GM19239 (cell line): ENCODE measurements around the gene SCARB2.

ENCODE experiments used
- DNase-seq: peaks from one replicate; pipeline ENCODE4 v3.0.0; 2011; ENCODE audit warnings: low spot score; ENCODE audit not compliant: insufficient read length
- FAIRE-seq: peaks from 2 replicates; lab custom pipeline; 2011; peaks lifted over from hg19 to GRCh38; lab: Jason Lieb, UNC

Gene SCARB2

GRCh38 chr4:76166480-76166879 is 47.1 kb downstream of the SCARB2 start:
- FAIRE-seq (no peak), DNase-seq (no peak)

- FAIRE-seq (no peak), DNase-seq (no peak)
Observed at GRCh38 chr4:76160355-76160754, 53.3 kb downstream of the SCARB2 start.

- FAIRE-seq (no peak), DNase-seq (no peak)
Observed at GRCh38 chr4:76156635-76157034, 57.0 kb downstream of the SCARB2 start.

GRCh38 chr4:76155979-76156378 is 57.6 kb downstream of the SCARB2 start:
- no peak for DNase-seq
- no peak for FAIRE-seq

- DNase-seq (no peak), FAIRE-seq (no peak)
Observed at GRCh38 chr4:76153356-76153755, 60.3 kb downstream of the SCARB2 start.

GRCh38 chr4:76148142-76148865 is 65.3 kb downstream of the SCARB2 start, which contains the start of gene NUP54:
Gene NUP54 (minus strand): TSS chr4:76148397. CDS start chr4:76148374, 23 bp downstream.
- peak; percentile 99 for FAIRE-seq
- DNase-seq: peak; percentile 87

GRCh38 chr4:76147454-76148141 is 66.0 kb downstream of the SCARB2 start:
- DNase-seq: peak; percentile 18
- peak; percentile 80 for FAIRE-seq

GRCh38 chr4:76144546-76144945 is 69.1 kb downstream of the SCARB2 start:
- DNase-seq (no peak), FAIRE-seq (no peak)

GRCh38 chr4:76141241-76141640 is 72.4 kb downstream of the SCARB2 start:
- DNase-seq (no peak), FAIRE-seq (no peak)

- FAIRE-seq (no peak), DNase-seq (no peak)
Observed at GRCh38 chr4:76127754-76128153, 85.9 kb downstream of the SCARB2 start.

- FAIRE-seq (no peak), DNase-seq (no peak)
Observed at GRCh38 chr4:76125816-76126215, 87.8 kb downstream of the SCARB2 start.

GRCh38 chr4:76120199-76120598 is 93.4 kb downstream of the SCARB2 start:
- FAIRE-seq (no peak), DNase-seq (no peak)

- FAIRE-seq: no peak
- no peak for DNase-seq
Observed at GRCh38 chr4:76117536-76117935, 96.1 kb downstream of the SCARB2 start.

- FAIRE-seq: no peak
- no peak for DNase-seq
Observed at GRCh38 chr4:76116821-76117220, 96.8 kb downstream of the SCARB2 start.
